ENCODE measurements around the gene TNFRSF13B.
"Not testable (repeated sequence)": the region's sequence is repeated elsewhere in the genome, so short reads cannot be mapped to it uniquely, and the experiment has no call there.

TNFRSF13B gene

DNA sequence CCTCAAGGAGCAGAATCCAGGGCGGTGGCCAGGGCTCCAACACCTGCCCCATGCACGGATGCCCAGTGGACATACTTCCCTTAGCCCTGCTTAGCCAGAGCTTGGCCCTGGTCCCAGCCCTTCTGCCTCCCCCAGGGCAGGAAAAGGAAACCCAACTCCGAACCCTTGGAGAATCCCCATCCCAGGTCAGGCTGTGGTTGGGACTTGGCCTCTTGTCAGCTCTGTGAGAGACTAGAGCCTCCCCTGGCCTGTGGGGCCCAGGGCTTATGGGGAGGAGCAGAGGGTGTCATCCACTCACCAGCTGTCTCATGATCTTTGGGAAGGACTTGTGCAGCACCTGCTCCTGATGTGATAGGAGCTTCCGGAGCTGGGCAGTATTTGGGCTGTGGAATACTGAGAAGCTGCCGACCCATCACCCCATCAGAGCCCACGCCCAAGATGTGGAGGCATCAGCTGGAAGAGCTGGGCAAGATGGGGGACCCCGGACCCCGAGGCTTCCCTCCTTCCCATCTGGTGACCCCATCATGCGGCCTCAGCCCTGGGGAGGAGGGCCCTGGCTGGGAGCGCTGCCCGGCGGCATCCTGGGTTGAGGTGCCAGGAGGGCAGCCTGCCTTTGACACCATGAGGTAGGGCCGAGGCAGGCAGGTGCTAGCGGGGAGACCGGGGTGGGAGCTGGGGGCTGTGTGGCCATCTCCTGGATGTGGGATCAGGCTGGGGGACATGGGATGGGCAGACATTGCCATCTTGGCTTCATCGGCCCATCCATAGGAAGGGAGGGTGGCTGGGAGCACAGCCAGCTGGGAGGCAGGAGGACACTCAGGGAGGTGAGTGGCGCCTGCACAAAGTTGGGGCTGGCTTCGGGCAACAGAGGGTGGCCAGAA, 45.1 kb downstream of the TNFRSF13B start:
- DNase-seq (ENCODE audit: low read depth in 2 of 2, low spot score in 1 of 2): no peak

DNA sequence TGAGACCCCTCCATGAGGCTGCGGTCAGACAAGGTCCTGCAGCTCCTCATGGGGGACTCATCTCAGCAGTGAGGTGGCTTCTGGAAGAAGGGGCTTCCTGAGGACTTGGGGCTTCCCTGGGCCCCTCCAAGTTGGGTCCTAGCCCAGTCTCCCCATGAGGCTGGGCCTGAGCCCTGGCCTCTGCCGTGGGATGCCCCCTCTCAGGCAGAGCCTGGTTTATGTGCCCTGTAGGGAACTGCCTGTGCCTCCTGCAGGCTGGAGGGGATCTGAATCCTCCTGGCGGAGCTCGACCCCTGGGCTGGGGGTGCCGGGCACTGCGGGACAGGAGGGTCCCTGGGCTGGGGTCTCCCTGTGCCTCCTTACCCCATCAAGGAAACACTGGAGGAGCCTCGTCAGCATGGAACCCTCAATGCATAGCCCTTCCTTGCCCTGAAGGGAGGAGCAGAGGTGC, 45.8 kb downstream of the TNFRSF13B start:
- no peak for DNase-seq (ENCODE audit: low read depth in 2 of 2, low spot score in 1 of 2)

DNA sequence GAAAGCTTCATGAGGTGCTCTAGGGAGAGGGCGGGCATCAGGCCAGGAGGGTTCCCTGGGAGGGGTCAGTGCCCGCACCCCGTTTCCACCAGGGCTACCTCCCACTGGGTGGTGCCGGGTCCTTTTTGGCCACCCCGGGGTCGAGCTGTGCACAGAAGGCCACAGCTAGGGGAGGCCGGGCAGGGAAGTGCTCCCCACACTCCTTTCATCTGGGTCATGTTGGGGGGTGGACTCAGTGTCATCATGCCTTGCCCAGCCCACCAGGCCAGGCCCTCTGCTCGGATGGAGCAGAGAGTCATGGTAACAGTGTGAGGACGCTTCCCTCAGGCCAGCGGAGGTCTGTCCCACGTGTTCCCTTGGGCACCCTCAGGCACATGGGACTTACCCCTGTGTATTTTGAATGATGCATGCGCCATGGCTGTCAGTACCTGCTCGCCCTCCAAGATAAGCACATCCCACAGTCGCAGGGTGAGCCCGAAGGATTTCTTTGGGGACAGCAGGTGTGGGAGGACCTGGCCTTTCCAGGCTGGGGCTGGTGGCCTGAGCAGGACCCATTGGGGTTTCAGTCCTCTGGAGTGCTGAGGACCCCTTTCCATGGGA, 46.4 kb downstream of the TNFRSF13B start:
- DNase-seq (ENCODE audit: low read depth in 2 of 2, low spot score in 1 of 2): no peak

DNA sequence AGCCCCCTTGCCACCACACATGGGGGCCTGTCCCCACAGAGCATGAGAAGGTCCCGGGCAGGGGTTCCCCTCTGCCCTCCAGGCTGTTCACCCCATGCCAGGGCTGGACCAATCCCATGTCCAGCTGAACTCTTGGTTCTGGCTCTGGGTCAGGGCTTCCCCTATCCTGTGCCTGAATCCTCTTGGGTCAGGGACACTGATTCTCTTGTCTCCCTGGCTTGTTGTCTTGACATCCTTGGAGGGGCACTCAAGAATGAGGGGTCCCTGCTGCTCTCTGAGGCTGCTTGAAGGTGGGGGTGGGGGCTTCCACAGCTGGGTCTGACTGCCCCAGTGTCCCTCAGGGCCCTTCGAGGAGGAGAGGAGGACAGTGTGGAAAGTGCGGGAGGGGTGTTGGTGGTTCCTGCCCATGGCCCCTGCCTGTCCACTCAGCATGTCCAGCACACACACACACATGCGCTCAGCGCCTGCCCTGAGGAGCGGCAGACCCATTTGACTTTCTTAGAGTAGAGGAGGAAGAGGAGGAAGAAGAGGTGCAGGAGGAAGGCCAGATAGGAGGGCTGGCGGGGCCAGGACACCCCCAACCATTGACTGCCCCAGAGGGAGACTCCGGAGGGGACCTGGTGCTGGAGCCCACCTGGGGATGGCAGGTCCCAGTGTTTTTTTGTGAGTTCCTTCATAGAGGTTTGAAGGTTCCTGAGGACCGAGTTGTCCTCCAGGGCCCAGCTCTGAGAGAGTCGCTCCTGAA, 47.0 kb downstream of the TNFRSF13B start:
- no peak for DNase-seq (ENCODE audit: low read depth in 2 of 2, low spot score in 1 of 2)

DNA sequence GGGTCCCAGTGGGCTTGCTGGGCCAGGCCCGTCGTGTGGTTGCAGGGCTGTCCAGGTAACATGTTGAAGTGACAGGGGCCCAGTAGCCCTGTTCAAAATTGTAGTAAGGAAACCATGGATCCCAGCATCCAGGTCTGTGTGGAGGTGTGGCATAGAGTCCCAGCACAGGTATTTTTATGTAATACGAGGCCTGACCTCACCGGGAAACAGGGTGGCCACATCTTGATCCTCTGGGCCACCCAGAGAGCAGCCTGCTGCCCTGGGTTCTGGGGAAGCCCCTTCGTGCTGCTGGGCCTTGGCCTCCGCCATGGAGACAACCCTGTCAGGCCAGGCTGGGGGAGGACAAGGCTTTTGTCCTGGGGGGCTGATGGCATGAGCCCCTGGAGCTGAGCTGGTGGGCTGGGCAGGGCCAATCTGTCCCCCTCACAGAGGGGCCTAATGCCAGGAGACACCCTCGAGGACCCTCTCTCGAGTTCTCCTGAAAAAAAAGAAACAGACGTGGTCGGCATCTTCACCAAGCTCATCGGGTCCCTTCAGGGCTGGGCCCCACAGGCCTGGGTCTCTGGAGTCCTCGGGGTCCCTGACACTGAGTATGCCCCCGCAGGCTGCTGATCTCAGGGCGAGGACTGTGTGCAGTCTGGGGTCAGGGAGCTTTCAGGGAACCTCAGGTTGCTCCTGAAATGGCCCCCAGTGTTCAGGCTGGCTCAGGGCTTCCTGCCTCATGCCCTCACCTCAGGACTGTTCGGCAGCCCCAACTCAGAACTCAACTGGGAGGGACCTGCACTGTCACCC, 47.8 kb downstream of the TNFRSF13B start:
- DNase-seq (ENCODE audit: low read depth in 2 of 2, low spot score in 1 of 2): no peak

DNA sequence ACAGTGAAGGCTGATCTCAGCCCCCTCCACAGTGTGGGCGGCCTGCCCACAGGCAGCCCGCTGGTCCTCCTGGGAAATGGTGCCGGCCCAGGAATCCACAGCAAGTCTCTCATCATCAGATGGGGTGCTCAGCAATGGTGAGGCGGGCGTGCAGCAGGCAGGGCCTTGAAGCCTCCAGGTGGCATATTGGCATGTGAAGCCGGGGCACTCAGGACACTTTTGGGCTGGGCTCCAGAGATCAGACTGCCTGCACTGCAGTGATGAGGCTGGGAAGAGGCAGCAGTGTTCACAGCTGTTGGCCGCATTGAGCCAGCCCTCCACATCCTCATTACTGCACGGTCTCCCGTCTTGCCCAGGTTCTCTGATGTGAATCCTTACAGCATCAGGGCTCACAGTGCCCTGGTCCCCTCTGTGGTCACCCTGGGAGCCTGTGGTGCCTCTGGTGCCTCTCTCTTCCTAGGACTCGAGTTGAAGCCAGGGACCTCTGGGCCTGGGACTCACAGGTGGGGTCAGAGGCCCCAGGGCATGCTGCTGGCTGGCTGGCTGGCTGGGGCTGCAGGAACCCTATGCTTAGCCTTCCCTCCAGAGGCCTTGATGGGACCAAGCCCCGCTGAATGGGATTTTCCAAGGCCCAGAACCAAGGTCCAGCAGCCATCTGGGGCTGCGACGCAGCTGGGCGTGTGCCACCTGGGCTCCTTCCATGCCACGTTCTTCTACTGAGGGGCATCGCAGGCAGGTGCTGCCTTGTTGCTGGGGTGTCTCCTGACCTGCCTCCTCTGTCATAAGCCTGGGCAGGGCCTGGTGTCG, 48.6 kb downstream of the TNFRSF13B start:
- no peak for DNase-seq (ENCODE audit: low read depth in 2 of 2, low spot score in 1 of 2)

DNA sequence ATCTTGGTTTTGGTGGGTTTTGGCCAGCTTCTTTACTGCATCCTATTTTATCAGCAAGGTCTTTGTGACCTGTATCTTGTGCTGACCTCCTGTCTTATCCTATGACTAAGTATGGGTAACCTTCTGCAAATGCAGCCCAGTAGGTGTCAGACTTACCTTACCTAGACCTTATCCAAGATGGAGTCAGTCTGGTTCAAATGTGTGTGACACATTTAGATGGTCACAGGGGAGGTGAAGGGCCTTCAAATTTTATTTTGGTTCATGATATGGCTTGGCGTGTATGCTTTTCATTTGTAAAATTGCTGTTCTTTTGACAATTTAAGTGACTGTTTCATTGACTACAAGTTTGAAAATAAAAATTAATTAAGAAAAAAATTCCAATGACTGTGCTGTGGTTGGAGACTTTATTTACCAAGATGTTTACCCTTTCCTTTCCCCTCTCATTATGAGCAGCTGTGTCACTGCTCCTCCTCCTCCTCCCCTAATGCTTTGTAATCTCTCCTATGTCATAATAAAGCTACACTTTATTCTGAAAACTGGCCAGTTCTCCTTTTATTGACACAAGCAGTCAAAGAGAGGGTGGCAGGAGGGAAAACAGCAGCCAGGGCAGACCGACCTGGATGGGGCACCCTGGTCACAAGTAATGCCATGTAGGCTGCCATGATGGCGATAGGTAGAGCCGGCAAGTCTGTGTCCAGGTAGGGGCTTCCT, 49.4 kb downstream of the TNFRSF13B start:
- no peak for DNase-seq (ENCODE audit: low read depth in 2 of 2, low spot score in 1 of 2)

DNA sequence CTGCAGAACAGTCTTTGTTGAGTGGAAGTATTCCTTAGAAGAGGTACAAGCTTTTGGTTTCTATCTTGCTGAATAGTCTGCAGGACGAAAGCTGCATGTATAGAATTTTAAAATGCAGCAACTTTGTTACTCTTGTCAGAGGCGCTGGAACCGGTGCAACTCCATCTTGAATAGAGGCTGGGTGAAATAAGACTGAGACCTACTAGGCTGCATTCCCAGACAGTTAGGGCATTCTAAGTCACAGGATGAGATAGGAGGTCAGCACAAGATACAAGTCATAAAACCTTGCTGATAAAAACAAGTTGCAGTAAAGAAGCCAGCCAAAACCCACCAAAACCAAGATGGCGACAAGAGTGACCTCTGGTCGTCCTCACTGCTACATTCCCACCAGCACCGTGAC, 50.5 kb downstream of the TNFRSF13B start:
- DNase-seq (ENCODE audit: low read depth in 2 of 2, low spot score in 1 of 2): not testable (repeated sequence)

DNA sequence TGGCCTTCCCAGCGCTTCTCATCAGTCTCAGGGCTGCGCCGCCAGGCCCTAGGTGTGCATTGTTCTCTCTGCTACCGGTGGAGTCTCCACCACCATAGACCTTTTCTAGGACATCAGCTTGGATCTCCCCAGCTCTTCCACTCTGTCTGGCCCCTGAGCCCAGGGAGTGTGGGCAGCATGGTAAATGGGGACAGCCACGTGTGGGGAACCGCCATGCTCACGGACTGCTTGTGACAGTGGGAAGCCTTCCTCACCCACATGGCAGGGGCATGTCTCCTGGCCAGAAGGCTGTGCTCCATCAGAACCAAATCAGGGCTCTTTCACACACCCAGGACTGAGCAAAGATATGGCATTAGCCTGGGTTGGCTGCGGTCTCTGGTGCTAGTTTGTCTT, 51.3 kb downstream of the TNFRSF13B start:
- no peak for DNase-seq (ENCODE audit: low read depth in 2 of 2, low spot score in 1 of 2)

DNA sequence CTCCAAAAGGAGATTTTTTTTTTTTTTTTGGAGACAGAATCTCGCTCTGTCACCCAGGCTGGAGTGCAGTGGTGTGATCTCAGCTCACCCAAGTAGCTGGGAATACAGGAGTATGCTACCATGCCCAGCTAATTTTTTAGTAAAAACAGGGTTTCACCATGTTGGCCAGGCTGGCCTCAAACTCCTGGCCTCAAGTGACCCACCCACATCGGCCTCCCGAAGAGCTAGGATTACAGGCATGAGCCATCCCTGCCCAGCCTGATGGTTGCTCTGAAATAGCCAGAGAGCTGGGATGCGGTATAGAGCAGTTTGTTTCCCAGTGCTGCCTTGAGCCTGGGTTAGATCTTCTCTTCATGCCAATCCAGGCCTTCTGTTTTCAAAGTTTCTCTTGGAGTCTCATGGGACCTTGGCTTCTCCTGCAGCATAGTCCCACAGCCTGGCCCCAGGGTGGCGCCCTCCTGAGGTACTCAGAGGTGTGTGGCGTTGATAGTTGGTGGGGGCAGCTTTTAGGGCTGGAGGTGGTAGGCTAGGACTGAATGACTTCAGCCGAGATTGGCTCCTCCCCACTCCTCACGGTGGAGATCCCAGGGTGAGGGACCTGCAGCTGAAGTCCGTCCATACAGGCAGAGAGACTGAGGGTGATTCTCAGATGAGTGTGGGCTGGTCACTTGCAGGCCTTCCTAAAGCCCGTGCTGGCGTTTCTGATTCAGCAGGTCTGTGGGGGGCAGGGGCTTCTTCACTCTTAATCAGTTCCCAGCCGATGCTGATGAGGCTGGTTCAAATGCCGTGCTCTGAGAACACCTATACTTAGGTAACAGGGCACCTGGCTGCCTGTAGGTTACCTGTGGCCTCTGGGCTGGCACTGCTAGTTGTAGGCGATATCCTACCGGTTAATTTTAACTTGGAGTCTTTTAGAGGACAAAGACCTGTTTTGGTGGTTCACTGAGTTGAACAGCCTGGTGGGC, 52.0 kb downstream of the TNFRSF13B start:
- DNase-seq (ENCODE audit: low read depth in 2 of 2, low spot score in 1 of 2): no peak

DNA sequence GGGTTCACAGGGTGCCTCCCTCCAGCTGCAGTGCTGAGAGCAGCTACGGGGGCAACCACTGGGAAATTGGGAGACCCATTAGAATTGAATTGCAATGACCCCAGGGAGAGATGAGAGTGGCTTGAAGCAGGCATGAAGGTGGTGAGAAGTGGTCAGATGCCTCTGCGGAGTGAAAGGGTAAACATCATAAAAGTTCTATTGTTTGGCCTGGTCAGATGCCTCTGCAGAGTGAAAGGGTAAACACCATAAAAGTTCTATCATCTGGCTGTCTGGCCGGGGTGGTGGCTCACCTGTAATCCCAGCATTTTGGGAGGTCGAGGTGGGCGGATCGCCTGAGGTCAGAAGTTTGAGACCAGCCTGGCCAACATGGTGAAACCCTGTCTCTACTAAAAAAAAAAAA, 53.5 kb downstream of the TNFRSF13B start:
- no peak for DNase-seq (ENCODE audit: low read depth in 2 of 2, low spot score in 1 of 2)

DNA sequence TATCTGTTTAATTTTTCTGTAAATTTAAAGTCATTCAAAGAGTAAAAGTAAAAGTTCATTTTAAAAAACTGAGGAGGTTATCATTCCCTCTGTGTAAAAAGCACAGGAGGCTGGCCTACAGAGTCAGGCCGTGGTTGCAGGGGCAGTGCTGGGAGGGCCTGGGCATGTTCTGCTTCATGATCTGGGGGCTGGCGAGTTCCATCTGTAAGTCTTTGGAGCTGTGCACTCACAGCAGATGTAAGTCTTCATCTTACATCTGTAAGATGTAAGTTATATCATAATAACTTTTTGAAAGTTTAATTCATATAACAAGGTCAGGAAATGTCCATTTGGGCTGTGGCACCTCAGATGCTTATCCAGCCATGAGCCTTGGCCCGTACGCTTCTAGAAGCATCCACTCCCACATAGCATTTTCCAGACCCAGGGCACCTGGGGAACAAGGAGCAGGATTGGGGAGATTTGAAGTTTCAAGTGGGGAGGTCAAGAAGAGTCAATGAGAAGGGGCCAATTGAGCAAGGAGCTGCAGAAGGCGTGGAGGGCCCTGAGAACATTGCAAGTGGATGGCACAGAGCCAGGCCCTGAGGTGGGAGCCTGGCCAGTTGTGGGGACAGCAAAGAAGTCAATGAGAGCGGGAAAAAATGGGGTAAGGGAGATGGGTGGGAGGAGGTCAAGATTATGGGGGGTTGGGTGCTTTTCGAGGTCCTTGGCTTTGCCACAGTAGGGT, 54.1 kb downstream of the TNFRSF13B start:
- DNase-seq (ENCODE audit: low read depth in 2 of 2, low spot score in 1 of 2): no peak

DNA sequence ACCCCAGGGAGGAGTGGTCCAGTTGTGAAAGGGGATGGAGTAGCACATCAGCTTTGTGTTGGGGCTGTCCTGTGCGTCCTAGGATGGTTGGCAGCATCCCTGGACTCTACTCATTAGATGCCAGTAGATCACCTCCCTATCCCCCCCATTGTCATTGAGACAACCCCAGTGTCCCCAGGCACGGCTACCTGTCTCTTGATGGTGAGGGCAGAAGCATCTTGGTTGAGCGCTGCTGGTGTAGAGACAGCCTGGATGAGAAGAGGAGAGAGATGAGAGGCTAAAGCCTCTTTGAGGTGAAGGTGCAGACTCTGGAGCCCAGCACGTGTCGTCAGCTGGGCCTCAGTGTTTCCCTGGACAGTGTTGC, 55.4 kb downstream of the TNFRSF13B start:
- DNase-seq (ENCODE audit: low read depth in 2 of 2, low spot score in 1 of 2): no peak

DNA sequence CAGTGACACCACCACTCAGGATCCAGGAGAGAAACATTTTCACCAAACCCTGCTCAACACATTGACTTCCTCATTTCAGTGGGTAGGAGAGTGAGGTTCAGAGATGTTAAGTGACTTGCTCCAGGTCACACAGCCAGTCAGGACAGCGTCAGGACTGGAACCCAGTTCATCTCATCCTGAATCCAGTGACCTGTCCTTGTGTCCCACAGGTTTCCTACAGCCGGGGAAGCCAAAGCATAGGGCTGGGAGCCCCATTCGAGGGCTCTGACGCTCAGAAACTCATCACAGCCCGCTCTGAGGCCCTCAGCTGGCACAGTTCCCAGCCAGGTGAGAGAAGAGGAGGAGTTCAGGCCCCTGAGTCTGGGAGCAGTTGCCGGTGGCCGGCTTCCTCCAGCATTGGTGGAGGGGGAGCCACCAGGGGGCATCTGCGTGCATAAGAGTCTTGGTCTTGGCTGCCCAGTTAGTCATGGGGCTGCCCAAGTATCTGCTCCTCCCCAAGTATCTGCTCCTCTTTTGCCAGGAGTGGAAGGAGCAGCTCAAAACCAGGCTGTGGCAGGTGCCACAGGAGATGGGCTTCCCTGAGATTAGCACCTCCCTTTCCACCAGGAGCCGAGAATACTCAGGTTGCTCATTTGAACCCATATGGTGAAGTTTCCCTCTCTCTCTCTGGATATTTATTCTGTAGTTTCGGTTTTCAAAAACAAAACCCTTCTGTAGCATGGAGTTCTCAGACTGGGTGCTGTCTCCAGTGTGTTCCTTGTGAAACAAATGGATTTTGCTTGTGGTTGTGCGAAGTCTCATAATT, 56.0 kb downstream of the TNFRSF13B start:
- DNase-seq (ENCODE audit: low read depth in 2 of 2, low spot score in 1 of 2): no peak

DNA sequence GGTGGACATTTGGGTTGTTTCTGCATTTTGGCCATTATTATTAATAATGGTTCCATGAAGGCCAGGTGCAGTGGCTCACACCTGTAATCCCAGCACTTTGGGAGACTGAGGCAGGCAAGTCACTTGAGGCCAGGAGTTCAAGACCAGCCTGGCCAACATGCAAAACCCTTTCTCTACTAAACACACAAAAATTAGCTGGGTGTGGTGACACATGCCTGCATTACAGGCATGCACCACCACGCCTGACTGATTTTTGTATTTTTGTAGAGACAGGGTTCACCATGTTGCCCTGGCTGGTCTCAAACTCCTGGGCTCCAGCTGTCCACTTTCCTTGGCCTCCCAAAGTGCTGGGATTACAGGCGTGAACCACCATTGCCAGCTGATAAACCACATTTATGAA, 58.5 kb downstream of the TNFRSF13B start:
- DNase-seq (ENCODE audit: low read depth in 2 of 2, low spot score in 1 of 2): no peak

DNA sequence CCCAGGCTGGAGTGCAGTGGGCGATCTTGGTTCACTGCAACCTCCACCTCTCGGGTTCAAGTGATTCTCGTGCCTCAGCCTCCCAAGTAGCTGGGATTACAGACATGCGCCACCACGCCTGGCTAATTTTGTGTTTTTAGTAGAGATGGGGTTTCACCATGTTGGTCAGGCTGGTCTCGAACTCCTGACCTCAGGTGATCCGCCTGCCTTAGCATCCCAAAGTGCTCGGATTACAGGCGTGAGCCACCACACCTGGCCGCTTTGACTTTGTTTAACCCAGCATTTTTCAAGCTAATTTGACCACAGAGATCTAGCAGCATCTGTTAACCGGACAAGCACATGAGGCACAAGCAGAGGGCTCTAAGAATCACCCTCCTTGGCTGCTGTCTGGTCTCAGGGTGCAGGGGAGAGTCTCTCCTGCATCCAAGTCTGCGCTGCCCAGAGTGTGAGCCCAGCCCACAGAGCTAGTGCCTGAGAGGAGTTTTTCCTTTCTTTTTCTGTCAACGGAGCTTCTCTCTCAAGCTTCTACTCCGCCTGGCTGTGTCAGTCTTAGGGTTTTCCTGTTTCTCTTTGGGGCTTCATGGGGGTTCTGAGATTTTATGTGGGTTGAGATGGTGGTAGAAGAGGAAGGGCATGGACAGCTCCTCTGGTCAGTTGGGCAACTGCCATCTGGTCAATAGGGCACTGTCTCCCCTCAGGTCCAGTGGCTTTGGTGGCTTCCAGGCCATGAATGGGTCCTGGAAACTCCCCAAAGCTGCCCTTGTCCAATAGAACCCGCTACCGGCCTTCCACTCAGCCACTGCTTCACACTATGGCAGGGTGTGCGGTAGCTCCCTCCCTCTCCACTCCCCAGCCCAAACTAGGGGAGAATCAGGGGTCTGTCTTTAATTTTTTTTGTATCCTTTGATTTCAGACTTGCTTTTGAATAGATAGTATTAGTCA, 59.6 kb downstream of the TNFRSF13B start:
- no peak for DNase-seq (ENCODE audit: low read depth in 2 of 2, low spot score in 1 of 2)
